ENCODE measurements around the gene ACTL6B. TPM values are rescaled to one million over a fixed set of nuclear protein-coding genes. Genes with fewer than 3 reads are reported as not detected.

ACTL6B gene
- total and polyA plus RNA-seq, 2 donors (not counting 3 experiments of a cell fraction or from before 2014, with no cell fraction given) = not detected

GRCh38 chr7:100693312-100694097 lies 37.3 kb upstream of the ACTL6B start:
- POLR2A ChIA-PET = interaction anchor here (0.6 to 2.6 kb wide), 3 partner anchors 12 to 277 kb away, joined by 4 to 6 read pairs (median 4); partner anchors contain the start of genes FBXO24 and POP7
- peak; percentile 23 for DNase-seq (ENCODE audit: low read depth, low spot score)

GRCh38 chr7:100692578-100692961 lies 36.3 kb upstream of the ACTL6B start:
- peak overlapping the region; percentile 89 for H3K4me2 ChIP-seq (ENCODE audit: insufficient read depth, low read length)
- TSS peak; percentile 39 for BruUV-seq (replicated peaks)
- H3K27me3 ChIP-seq (ENCODE audit: control insufficient read depth in 2 of 2, insufficient read depth in 2 of 2, low read length in 2 of 2) = no peaks in the 10 kb centered on the region
- FAIRE-seq (peak; percentile 15), DNase-seq (ENCODE audit: low read depth, low spot score) (no peak)
- H3K36me3 ChIP-seq (ENCODE audit: control insufficient read depth in 2 of 2, extremely low read depth in 1 of 2, insufficient read depth in 2 of 2, low read length in 2 of 2) = peaks cover 0 to 19% of the 10 kb centered on the region in 2 experiments
- ChIA-PET POLR2A (interaction anchor here (0.6 to 2.6 kb wide), 3 partner anchors 13 to 276 kb away, joined by 4 to 6 read pairs (median 4); partner anchors contain the start of genes FBXO24 and POP7), CTCF (interaction anchor here (1.0 to 7.5 kb wide), 15 partner anchors 10 to 227 kb away, joined by 3 to 76 read pairs (median 8); partner anchors contain the start of genes MOSPD3, POP7 and SLC12A9)
- intact Hi-C loops (cut with micrococcal nuclease) (loop anchor here (5.0 kb wide), 3 partner anchors 65 to 225 kb away; partner anchors contain the start of genes FBXO24 and LRCH4), dilution Hi-C loops (cut with MboI; ENCODE audit: extremely low pct_ligation_motif_present, low sequenced_read_pairs) (no loop called here)
- H3K9me1 ChIP-seq (replicated peaks; ENCODE audit: control insufficient read depth, extremely low read depth, insufficient read depth, low read length) = no peaks in the 10 kb centered on the region
- no peak overlapping the region for H3K27ac ChIP-seq (ENCODE audit: insufficient read depth, low read depth, low read length)
- peak overlapping the region in 2 of 3 experiments; percentile 65 to 80 for H3K4me3 ChIP-seq (replicated peaks in 1 of 3; ENCODE audit: insufficient read depth in 1 of 3, low read depth in 1 of 3, low read length in 3 of 3)
- no peaks in the 10 kb centered on the region for H3K9me3 ChIP-seq (replicated peaks; ENCODE audit: control insufficient read depth, insufficient read depth, low read length)
- H4K20me1 ChIP-seq (replicated peaks; ENCODE audit: control insufficient read depth, extremely low read depth, insufficient read depth, low read length) = peaks cover 2% of the 10 kb centered on the region
- H3K79me2 ChIP-seq (ENCODE audit: control insufficient read depth, insufficient read depth, low read length) = peaks cover 47% of the 10 kb centered on the region
- H3K4me1 ChIP-seq (ENCODE audit: control insufficient read depth, extremely low read depth, insufficient read depth, low read length) = peaks cover 16% of the 10 kb centered on the region
- no peak overlapping the region for H2AFZ ChIP-seq (ENCODE audit: low read depth, low read length)
- H3K9ac ChIP-seq (replicated peaks; ENCODE audit: extremely low read depth, insufficient read depth, low read length) = peak overlapping the region; percentile 78
- TF ChIP-seq MAX (IDR thresholded peaks at IDR 0.05; ENCODE audit: insufficient read depth, insufficient read length) (no peak), FOS (IDR thresholded peaks at IDR 0.05; ENCODE audit: borderline replicate concordance, insufficient read depth, low read length) (no peak), MYC (IDR thresholded peaks at IDR 0.05; ENCODE audit: low read depth, low read length) (no peak), POLR2AphosphoS5 (IDR thresholded peaks at IDR 0.05; ENCODE audit: insufficient read depth, low read depth, low read length) (no peak), JUN (IDR thresholded peaks at IDR 0.05; ENCODE audit: borderline replicate concordance, insufficient read depth, insufficient read length, low read depth) (no peak), CTCF (IDR thresholded peaks at IDR 0.05; ENCODE audit: extremely low read depth in 1 of 2, insufficient read depth in 1 of 2, low read depth in 1 of 2, low read length in 2 of 2) (no peak), POLR2A (IDR thresholded peaks at IDR 0.05; ENCODE audit: low read depth, low read length) (no peak), GATA2 (IDR thresholded peaks at IDR 0.05; ENCODE audit: insufficient read depth, insufficient read length, low read depth, low read length) (no peak), EZH2 (IDR thresholded peaks at IDR 0.05; ENCODE audit: borderline replicate concordance, low read depth, low read length, severe bottlenecking) (no peak)

More at GRCh38 chr7:100693312-100694097, 37.3 kb upstream of the ACTL6B start:
- no peak overlapping the region for H2AFZ ChIP-seq (ENCODE audit: low read depth, low read length)
- FAIRE-seq = peak; percentile 8
- no peaks in the 10 kb centered on the region for H3K9me1 ChIP-seq (replicated peaks; ENCODE audit: control insufficient read depth, extremely low read depth, insufficient read depth, low read length)
- H3K27me3 ChIP-seq (ENCODE audit: control insufficient read depth in 2 of 2, insufficient read depth in 2 of 2, low read length in 2 of 2) = no peaks in the 10 kb centered on the region
- no TSS peak for BruUV-seq (replicated peaks)
- peaks cover 0 to 11% of the 10 kb centered on the region in 2 experiments for H3K36me3 ChIP-seq (ENCODE audit: control insufficient read depth in 2 of 2, extremely low read depth in 1 of 2, insufficient read depth in 2 of 2, low read length in 2 of 2)
- H3K4me2 ChIP-seq (ENCODE audit: insufficient read depth, low read length) = peak overlapping the region; percentile 89
- H4K20me1 ChIP-seq (replicated peaks; ENCODE audit: control insufficient read depth, extremely low read depth, insufficient read depth, low read length) = peaks cover 2% of the 10 kb centered on the region
- dilution Hi-C loops (cut with MboI; ENCODE audit: extremely low pct_ligation_motif_present, low sequenced_read_pairs) (no loop called here), intact Hi-C loops (cut with micrococcal nuclease) (loop anchor here (1.0 to 5.0 kb wide), 4 partner anchors 12 to 226 kb away; partner anchors contain the start of genes FBXO24 and LRCH4)
- CTCF ChIA-PET = interaction anchor here (1.0 to 7.5 kb wide), 13 partner anchors 9 to 228 kb away, joined by 3 to 76 read pairs (median 9); partner anchors contain the start of genes POP7 and SLC12A9
- no peaks in the 10 kb centered on the region for H3K9me3 ChIP-seq (replicated peaks; ENCODE audit: control insufficient read depth, insufficient read depth, low read length)
- peaks cover 16% of the 10 kb centered on the region for H3K4me1 ChIP-seq (ENCODE audit: control insufficient read depth, extremely low read depth, insufficient read depth, low read length)
- H3K4me3 ChIP-seq (replicated peaks in 1 of 3; ENCODE audit: insufficient read depth in 1 of 3, low read depth in 1 of 3, low read length in 3 of 3) = peak overlapping the region; percentile 53 to 80 (median 65)
- H3K27ac ChIP-seq (ENCODE audit: insufficient read depth, low read depth, low read length) = no peak overlapping the region
- no peak for TF ChIP-seq MYC (IDR thresholded peaks at IDR 0.05; ENCODE audit: low read depth, low read length)
- no peak for TF ChIP-seq MAX (IDR thresholded peaks at IDR 0.05; ENCODE audit: insufficient read depth, insufficient read length)
- TF ChIP-seq POLR2AphosphoS5 (IDR thresholded peaks at IDR 0.05; ENCODE audit: insufficient read depth, low read depth, low read length) = peak; percentile 38
- peak; percentile 24 for TF ChIP-seq POLR2A (IDR thresholded peaks at IDR 0.05; ENCODE audit: low read depth, low read length)
- peak overlapping the region; percentile 78 for H3K9ac ChIP-seq (replicated peaks; ENCODE audit: extremely low read depth, insufficient read depth, low read length)
- H3K79me2 ChIP-seq (ENCODE audit: control insufficient read depth, insufficient read depth, low read length) = peaks cover 46% of the 10 kb centered on the region
